A549 (cell line): Measurements from ENCODE around the gene ANKRD33.

Experiments
- CEBPB ChIP-seq, 2 experiments: fragments of >200 bp in 1 of 2; sonication (Bioruptor Twin) in 1 of 2; formaldehyde crosslinking in 1 of 2; IDR thresholded peaks; 2 replicates each; pipeline ENCODE4 v1.6.1; 2012 to 2016
- MAFK ChIP-seq: fragments of 450-650 bp; IDR thresholded peaks from 2 replicates; pipeline ENCODE4 v1.6.1; 2014; ENCODE audit not compliant: partially characterized antibody
- RFX5 ChIP-seq: fragments of 450-650 bp; IDR thresholded peaks from 2 replicates; pipeline ENCODE4 v1.7.1; 2014; ENCODE audit warnings: antibody characterized with exemption, mild to moderate bottlenecking, moderate library complexity

DNA sequence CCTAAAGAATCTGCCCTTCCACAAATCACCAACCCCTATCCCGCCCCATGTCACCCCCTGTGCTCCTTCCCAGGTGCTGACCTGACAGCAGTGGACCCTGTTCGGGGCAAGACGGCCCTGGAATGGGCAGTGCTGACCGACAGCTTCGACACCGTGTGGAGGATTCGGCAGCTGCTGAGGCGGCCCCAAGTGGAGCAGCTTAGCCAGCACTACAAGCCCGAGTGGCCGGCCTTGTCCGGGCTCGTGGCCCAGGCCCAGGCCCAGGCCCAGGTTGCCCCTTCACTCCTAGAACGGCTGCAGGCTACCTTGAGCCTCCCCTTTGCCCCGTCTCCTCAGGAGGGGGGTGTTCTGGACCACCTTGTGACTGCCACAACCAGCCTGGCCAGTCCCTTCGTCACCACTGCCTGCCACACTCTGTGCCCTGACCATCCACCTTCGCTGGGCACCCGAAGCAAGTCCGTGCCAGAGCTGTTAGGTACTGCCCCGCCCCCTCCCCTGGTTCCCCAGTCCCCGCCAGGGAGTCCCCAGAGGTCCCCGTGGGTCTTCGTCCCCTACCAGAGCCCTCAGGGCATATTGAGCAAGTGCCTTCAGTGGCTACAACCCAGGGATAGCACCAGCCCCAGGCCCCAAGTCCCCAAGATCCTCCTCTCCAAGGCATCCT is 2.7 kb downstream of the ANKRD33 start:
- no peak for TF ChIP-seq RFX5
- no peak for TF ChIP-seq MAFK
- no peak for TF ChIP-seq CEBPB (IDR thresholded peaks at IDR 0.05)
